Activated gamma-delta T cell (primary cell): ENCODE data around the gene LRIG1.

Experiments used
- DNase-seq: peaks from one replicate; lab custom pipeline; 2025; lab: John Stamatoyannopoulos, UW

Gene LRIG1

DNA sequence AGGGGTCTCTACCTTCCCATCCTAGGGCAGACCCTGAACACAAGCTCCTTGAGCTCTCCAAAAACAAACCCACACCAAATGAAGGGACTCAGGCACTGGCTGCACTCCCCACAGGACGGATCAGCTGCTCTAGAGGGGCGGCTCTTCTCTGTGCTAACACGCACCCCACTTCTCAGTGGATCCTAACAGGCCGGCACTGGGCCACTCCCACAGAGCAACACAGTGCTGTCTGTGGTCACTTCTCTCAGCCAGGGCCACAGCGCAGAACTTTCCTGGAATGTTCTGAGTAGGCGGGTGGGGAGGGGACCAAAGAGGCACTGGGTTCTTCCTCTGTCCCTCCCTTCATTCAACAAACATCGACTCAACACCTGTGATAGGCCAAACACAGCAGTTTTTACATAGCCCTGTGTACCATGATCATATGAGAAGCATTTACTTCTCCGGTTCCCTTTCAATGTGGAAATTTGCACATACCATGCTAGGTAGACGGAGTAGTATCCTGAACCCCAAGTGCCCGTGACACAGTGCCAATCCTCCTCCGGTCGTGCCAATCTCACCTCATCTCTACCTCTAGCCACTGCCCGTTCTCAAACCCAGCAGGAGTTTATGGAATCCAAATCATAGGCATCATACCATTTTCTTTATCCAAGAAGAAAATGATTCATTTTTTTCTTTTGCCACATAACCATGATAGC lies 98.1 kb downstream of the LRIG1 start:
- no peak for DNase-seq

- no peak for DNase-seq
Measured at GRCh38 chr3:66401675-66402491, 98.9 kb downstream of the LRIG1 start.

DNA sequence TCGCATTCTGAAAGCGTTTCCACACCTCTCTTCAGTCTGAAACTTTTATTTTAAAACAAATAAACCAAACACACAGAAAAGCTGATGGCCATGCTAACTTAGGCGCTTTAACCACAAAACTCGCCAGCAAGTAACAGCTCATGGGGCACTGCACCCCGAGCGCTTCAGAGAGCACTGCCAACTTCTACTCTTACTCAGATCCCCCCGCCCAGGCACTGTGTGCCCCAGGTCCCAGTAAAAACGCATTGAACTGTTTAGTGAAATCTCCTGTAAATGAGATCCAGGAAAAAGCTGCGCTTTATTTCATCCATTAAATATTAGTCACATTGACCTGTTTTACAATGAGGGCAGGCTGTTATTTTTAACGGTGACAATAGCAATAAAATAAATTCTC lies 99.7 kb downstream of the LRIG1 start:
- no peak for DNase-seq

GRCh38 chr3:66400411-66401156 lies 100.2 kb downstream of the LRIG1 start:
- DNase-seq = no peak

DNA sequence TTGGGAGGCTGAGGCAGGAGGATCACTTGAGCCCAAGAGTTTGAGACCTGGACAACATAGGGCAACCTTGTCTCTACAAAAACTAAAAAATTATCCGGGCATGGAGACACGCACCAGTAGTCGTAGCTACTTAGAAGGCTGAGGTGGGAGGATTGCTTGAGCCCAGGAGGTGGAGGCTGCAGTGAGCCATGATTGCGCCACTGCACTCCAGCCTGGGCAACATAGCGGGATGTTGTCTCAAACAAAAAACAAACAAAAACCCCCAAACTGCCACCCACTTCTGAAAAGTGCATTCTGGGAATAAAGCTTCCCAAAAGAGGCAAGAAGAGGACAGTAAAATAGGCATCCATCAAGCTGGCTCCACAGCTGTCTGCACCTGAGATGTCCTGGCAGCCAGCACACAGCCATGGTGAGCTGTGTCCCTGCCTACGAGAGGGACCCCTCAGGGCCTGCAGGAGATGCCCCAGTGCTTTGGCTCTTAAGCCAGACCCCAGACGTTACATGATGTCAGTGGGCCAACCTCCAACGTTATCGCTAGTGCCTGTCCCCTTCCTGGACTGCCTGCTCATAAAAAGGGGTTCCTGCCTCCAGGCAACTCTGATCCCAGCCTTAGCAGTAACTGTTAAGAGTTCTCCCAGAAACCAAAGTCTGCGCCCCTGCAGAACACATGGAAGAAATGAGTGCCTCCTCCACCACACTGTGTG lies 101.1 kb downstream of the LRIG1 start:
- no peak for DNase-seq

GRCh38 chr3:66398228-66399025 lies 102.4 kb downstream of the LRIG1 start:
- no peak for DNase-seq

GRCh38 chr3:66397745-66398144 lies 103.1 kb downstream of the LRIG1 start:
- no peak for DNase-seq

DNA sequence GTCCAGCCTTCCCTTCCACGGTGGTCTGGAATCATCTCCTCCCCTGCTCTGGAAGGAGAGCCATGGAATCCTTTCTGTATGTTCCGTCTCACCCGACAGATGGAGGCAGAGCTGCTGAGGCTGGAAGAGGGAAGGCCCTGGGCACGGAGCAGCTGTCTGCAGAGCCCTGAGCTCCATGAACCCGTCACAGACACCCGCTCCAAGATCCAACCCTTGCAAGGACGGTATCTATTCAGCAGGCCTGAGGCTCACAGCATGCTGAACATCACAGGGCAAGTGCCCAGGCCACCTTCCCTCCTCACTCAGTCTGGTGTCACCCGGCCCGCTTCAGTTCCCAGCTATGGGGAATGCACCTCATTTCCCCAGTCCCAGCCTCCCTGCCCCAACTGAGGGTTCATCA lies 103.9 kb downstream of the LRIG1 start:
- DNase-seq = no peak

- no peak for DNase-seq
Measured at GRCh38 chr3:66396161-66396760, 104.6 kb downstream of the LRIG1 start.

DNA sequence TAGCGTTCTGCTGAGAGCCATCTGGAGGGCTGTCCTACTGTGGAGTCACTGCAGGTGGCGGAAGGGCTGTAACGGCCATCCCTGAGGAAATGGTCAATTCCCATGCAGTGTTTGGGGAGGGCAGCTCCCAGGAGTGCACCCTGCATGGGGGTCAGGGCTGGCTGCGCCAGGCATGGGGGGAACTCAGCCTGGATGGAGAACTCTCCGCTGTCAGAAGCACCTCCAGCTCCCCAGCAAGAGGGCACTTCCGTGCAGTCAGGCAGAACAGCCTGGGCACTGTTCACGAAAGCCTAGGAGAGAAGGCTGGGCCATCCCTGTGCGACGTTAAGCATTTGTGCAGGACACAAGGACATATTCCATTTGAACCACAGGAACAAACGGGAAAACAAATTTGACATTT lies 105.2 kb downstream of the LRIG1 start:
- no peak for DNase-seq

- no peak for DNase-seq
Measured at GRCh38 chr3:66394753-66395249, 106.0 kb downstream of the LRIG1 start.

DNA sequence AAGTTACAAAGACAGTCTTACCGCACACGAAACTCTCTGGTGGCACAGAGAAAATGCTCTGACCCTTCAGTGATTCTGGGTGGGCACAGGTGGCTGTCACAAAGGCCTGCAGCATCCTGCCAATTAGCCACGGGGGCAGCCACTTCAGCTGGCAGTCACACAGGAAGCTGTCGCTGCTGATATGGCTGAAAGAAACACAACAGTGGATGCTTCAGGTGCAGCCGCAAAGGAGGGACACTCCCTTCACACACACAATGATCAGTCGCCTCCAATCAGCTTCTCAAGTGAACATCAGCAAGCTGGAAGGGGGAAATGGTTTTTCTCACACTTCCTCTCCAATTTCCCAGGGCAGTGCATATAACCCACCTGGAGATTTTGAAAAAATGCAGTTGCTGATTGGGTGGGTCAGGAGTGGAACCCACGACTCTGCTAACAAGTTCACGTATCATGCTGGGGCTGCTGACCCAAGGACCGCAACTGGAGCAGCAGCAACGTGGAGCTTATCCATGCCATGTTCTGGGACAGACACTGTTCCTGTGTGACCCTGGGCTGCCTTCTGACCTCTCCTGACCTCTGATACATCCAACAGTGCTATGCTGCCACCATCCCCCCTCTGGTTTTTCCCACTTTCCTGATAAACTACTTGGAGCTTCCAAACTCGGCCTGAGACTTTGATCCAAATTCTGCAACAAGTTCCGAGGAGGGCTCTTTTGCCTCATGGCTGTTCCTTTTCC lies 106.6 kb downstream of the LRIG1 start:
- peak; percentile 15 for DNase-seq

DNA sequence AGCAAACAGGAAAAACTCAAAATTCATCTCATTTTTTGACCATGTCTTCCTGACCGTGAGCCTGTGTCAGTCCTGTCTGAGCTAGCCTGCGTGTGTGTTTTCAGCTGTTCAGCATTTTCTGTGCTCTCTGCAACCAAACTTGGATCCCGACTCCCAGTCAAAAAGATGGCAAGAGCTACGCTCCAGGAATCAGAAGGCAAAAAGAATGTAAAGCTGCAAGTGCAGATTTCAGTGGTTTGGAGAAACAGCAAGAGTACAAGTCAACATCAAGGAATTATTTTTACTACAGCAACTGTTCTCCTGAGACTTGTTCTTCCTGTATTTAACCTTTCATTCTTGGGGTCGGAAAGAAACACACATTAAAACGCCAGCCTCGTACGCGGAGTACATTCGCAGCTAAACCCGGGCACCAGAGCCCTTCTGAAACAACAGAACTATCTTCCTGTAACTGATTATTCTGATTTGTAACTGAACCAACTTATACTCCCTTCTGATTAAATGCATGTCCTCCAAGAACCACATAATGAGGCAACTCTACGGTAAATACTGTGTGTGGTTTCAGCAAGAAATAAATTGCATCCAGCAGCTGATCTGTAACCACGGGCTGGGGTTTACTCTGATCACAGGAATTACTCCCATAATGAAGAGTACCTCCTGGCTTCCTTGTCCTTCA lies 107.4 kb downstream of the LRIG1 start:
- no peak for DNase-seq

DNA sequence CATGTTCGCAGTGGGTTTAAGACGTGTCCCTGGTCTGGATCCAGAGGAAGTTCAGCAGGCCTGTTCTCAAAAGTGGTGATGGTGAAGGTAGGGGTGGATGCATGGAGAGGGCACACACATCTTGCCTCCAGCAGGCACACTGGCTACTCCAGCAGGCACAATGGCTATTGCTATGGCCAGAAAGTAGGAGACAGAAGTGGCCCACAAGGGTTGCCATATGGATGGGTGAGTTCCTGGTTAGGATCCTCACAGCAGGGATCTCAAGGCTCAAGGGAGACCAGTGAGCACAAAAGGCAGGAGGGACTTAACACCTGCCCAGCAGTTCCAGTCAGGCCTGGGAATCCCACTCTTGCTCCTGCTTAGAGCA lies 107.9 kb downstream of the LRIG1 start:
- no peak for DNase-seq

GRCh38 chr3:66392512-66392911 lies 108.3 kb downstream of the LRIG1 start:
- no peak for DNase-seq

DNA sequence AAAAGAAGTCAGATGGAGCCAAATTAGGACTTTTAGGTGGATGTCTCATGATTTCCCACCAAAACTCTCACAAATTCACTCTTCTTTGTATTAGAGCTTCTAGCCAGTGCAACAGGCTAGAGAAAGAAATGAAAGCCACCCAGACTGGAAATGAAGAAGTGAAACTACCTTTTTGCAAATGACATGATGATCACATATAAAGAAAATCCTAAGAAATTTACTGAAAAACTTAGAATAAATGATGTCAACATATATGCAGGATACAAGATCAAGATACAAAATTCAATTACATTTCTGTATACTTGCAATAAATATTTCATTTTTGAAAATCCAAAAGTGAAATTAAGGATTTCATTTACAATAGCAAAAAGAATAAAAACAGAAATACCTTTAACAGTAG lies 110.8 kb downstream of the LRIG1 start:
- DNase-seq = no peak

GRCh38 chr3:66386925-66387650 lies 113.7 kb downstream of the LRIG1 start:
- no peak for DNase-seq

GRCh38 chr3:66386011-66386924 lies 114.6 kb downstream of the LRIG1 start:
- DNase-seq = no peak
